GOT3 (cell line): Measurements from ENCODE around the gene COLQ.

ENCODE experiments used
- DNase-seq: peaks from one replicate; lab custom pipeline; 2025; ENCODE audit warnings: mixed read lengths; lab: John Stamatoyannopoulos, UW

Gene COLQ

GRCh38 chr3:15454965-15455364 is 66.5 kb downstream of the COLQ start:
- no peak for DNase-seq

GRCh38 chr3:15453991-15454625 is 67.4 kb downstream of the COLQ start:
- no peak for DNase-seq

- no peak for DNase-seq
These were observed 68.0 kb downstream of the COLQ start for GRCh38 chr3:15453501-15453900.

- DNase-seq, result no peak
These were observed 68.5 kb downstream of the COLQ start for GRCh38 chr3:15452961-15453360.

- no peak for DNase-seq
These were observed 69.3 kb downstream of the COLQ start for GRCh38 chr3:15452156-15452555.

- no peak for DNase-seq
These were observed 70.0 kb downstream of the COLQ start for GRCh38 chr3:15451216-15452113.

- DNase-seq, result no peak
These were observed 70.9 kb downstream of the COLQ start for GRCh38 chr3:15450438-15451215.

- no peak for DNase-seq
These were observed 71.8 kb downstream of the COLQ start for GRCh38 chr3:15449489-15450224.

GRCh38 chr3:15443826-15444524 is 77.5 kb downstream of the COLQ start:
- no peak for DNase-seq

GRCh38 chr3:15440891-15441290 is 80.6 kb downstream of the COLQ start:
- DNase-seq, result no peak

GRCh38 chr3:15439476-15439875 is 82.0 kb downstream of the COLQ start:
- no peak for DNase-seq

GRCh38 chr3:15438983-15439382 is 82.5 kb downstream of the COLQ start:
- DNase-seq, result no peak

- DNase-seq, result no peak
These were observed 85.3 kb downstream of the COLQ start for GRCh38 chr3:15436246-15436645.

GRCh38 chr3:15434756-15435155 is 86.8 kb downstream of the COLQ start:
- DNase-seq, result no peak

GRCh38 chr3:15433531-15433930 is 88.0 kb downstream of the COLQ start:
- DNase-seq, result no peak

GRCh38 chr3:15431256-15431837 is 90.2 kb downstream of the COLQ start:
- no peak for DNase-seq

- DNase-seq, result no peak
These were observed 90.9 kb downstream of the COLQ start for GRCh38 chr3:15430624-15431023.

GRCh38 chr3:15429080-15429479 is 92.4 kb downstream of the COLQ start:
- no peak for DNase-seq

- DNase-seq, result no peak
These were observed 93.0 kb downstream of the COLQ start for GRCh38 chr3:15428539-15428938.

GRCh38 chr3:15427981-15428380 is 93.5 kb downstream of the COLQ start:
- DNase-seq, result no peak
